DOHH2 (cell line): ENCODE measurements around the gene VSIG8.

Experiments used
- H3F3A ChIP-seq: fragments of 200-600 bp; sonication (generic), shearing (Covaris generic); 2 replicates; pipeline ENCODE4 v1.6.0; 2016; ENCODE audit warnings: antibody characterized with exemption, mild to moderate bottlenecking; ENCODE audit not compliant: control insufficient read depth, insufficient read depth
- H3K27ac ChIP-seq: fragments of 200-600 bp; sonication (generic); 2 replicates; pipeline ENCODE4 v1.5.1; 2014; ENCODE audit warnings: low read depth, mild to moderate bottlenecking, low read length, moderate library complexity
- H3K27me3 ChIP-seq: fragments of 200-600 bp; sonication (generic); 2 replicates; pipeline ENCODE4 v1.6.1; 2014; ENCODE audit warnings: mild to moderate bottlenecking, low read length, mixed read lengths; ENCODE audit not compliant: control insufficient read depth
- H3K36me3 ChIP-seq: fragments of 200-600 bp; sonication (generic); 2 replicates; pipeline ENCODE4 v1.6.1; 2014; ENCODE audit warnings: mild to moderate bottlenecking, low read length, moderate library complexity, mixed read lengths; ENCODE audit not compliant: control insufficient read depth
- H3K4me1 ChIP-seq: fragments of 200-600 bp; sonication (generic); 2 replicates; pipeline ENCODE4 v1.6.1; 2014; ENCODE audit warnings: mild to moderate bottlenecking, low read length, mixed read lengths; ENCODE audit not compliant: control insufficient read depth
- H3K4me2 ChIP-seq: fragments of 200-600 bp; sonication (generic); 2 replicates; pipeline ENCODE4 v1.6.0; 2014; ENCODE audit warnings: mild to moderate bottlenecking, low read length, moderate library complexity
- H3K4me3 ChIP-seq: fragments of 200-600 bp; sonication (generic); 2 replicates; pipeline ENCODE4 v1.5.1; 2014; ENCODE audit warnings: mild to moderate bottlenecking, low read length, mixed read lengths
- H3K79me2 ChIP-seq: fragments of 200-600 bp; sonication (generic); 2 replicates; pipeline ENCODE4 v1.6.1; 2014; ENCODE audit warnings: mild to moderate bottlenecking, low read length, mixed read lengths; ENCODE audit not compliant: control insufficient read depth
- H3K9me2 ChIP-seq: fragments of 200-600 bp; sonication (generic); replicated peaks from 2 replicates; pipeline ENCODE4 v1.6.1; 2014; ENCODE audit warnings: mild to moderate bottlenecking, low read length, mixed read lengths; ENCODE audit not compliant: control insufficient read depth
- H3K9me3 ChIP-seq: fragments of 200-600 bp; sonication (generic); 2 replicates; pipeline ENCODE4 v1.6.1; 2014; ENCODE audit warnings: antibody characterized with exemption, low read length, mixed read lengths; ENCODE audit not compliant: control insufficient read depth, insufficient read depth
- H4K20me1 ChIP-seq: fragments of 200-600 bp; sonication (generic); 2 replicates; pipeline ENCODE4 v1.6.0; 2014; ENCODE audit warnings: low read depth, mild to moderate bottlenecking, antibody characterized with exemption, low read length, moderate library complexity; ENCODE audit not compliant: control insufficient read depth, insufficient read depth
- EZH2phosphoT487 ChIP-seq: fragments of 200-600 bp; sonication (generic); IDR thresholded peaks from 2 replicates; pipeline ENCODE4 v1.6.1; 2017; ENCODE audit warnings: borderline replicate concordance, mild to moderate bottlenecking, antibody characterized with exemption, low read length, moderate library complexity, mixed read lengths
- TF ChIP-seq, protein P1 (sequence below): fragments of 200-600 bp; sonication (generic); IDR thresholded peaks from one replicate; pipeline ENCODE4 v1.5.1; 2014; ENCODE audit warnings: antibody characterized with exemption, mild to moderate bottlenecking, low read depth, low read length; ENCODE audit not compliant: poor library complexity, severe bottlenecking

The VSIG8 gene

DNA sequence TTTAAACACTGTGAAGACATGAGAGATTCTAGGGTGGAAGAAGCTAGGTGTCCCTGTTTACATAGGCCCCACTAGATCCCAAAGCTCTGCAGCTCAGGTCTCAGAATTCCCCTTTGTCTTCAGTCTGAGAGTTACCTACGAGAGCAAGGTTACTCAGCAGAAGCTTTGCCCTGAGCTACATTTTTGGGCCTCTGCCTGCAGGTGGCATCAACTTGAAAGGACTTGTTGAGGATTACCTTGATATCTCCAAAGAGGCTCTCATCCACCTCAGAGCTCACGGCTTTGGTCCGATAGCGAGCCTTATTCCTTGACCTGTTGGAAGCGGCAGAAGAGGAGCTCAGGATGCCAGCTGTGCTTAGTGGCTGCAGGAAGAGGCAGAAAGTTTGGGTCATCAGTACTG lies 30.5 kb upstream of the VSIG8 start:
- no peaks in the 10 kb centered on the region for H3F3A ChIP-seq
- H3K36me3 ChIP-seq = no peaks in the 10 kb centered on the region
- no peak overlapping the region for H3K27ac ChIP-seq
- H3K4me1 ChIP-seq = peaks cover 18% of the 10 kb centered on the region
- H3K9me3 ChIP-seq = no peaks in the 10 kb centered on the region
- no peak for TF ChIP-seq EZH2phosphoT487
- TF ChIP-seq, protein P1, sequence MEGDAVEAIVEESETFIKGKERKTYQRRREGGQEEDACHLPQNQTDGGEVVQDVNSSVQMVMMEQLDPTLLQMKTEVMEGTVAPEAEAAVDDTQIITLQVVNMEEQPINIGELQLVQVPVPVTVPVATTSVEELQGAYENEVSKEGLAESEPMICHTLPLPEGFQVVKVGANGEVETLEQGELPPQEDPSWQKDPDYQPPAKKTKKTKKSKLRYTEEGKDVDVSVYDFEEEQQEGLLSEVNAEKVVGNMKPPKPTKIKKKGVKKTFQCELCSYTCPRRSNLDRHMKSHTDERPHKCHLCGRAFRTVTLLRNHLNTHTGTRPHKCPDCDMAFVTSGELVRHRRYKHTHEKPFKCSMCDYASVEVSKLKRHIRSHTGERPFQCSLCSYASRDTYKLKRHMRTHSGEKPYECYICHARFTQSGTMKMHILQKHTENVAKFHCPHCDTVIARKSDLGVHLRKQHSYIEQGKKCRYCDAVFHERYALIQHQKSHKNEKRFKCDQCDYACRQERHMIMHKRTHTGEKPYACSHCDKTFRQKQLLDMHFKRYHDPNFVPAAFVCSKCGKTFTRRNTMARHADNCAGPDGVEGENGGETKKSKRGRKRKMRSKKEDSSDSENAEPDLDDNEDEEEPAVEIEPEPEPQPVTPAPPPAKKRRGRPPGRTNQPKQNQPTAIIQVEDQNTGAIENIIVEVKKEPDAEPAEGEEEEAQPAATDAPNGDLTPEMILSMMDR = no peak
- no peak overlapping the region for H3K4me3 ChIP-seq
- no peaks in the 10 kb centered on the region; the same call in 1 of the 2 replicates for H3K27me3 ChIP-seq
- no peaks in the 10 kb centered on the region for H4K20me1 ChIP-seq
- H3K79me2 ChIP-seq = no peaks in the 10 kb centered on the region
- H3K9me2 ChIP-seq = no peaks in the 10 kb centered on the region
- H3K4me2 ChIP-seq = no peak overlapping the region

DNA sequence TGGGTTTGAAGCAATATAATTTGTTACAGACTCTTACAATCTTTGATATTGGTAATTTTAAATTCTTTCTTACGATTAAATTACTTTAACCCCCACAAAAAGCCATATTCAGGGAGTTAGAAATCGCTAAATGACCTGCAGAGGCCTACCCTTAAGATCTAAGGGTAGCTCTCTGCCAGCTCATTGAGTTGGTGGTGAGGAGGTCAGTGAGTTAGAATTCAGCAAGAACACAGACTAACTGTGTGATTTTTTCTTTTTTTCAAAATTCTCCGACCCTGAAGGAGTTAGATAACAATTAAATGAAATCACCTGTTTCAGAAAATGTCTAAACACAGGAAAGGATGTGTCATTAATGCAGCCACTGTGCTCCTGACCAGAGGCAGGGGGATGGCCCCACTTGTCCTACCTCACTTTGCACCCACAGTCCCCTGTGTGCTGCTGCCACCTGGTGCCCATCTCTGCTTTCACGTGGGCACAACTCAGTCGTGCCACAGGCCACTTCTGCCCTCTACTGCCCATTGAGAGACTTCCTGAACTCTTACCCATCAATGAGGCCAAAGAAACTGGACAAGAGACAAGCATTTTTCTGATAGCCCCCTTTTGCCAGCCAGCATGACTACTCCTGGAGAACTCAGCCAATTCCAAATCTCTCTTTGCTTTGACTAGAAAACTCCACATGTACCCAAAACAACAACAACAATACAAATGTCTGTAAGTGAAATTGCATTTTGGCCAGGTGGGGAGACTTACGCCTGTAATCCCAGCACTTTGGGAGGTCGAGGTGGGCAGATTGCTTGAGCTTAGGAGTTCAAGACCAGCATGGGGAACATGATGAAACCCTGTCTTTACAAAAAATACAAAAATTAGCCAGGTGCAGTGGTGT lies 29.1 kb upstream of the VSIG8 start:
- Histone ChIP-seq H3K4me1 (peaks cover 25% of the 10 kb centered on the region), H3K36me3 (no peaks in the 10 kb centered on the region), H3K27ac (no peak overlapping the region), H4K20me1 (no peaks in the 10 kb centered on the region), H3K4me3 (no peak overlapping the region), H3K27me3 (no peaks in the 10 kb centered on the region; the same call in 1 of the 2 replicates), H3K9me2 (no peaks in the 10 kb centered on the region), H3K79me2 (no peaks in the 10 kb centered on the region), H3K9me3 (no peaks in the 10 kb centered on the region), H3K4me2 (no peak overlapping the region), H3F3A (no peaks in the 10 kb centered on the region)
- TF ChIP-seq EZH2phosphoT487 = no peak
- TF ChIP-seq, protein P1 = peak; percentile 99

DNA sequence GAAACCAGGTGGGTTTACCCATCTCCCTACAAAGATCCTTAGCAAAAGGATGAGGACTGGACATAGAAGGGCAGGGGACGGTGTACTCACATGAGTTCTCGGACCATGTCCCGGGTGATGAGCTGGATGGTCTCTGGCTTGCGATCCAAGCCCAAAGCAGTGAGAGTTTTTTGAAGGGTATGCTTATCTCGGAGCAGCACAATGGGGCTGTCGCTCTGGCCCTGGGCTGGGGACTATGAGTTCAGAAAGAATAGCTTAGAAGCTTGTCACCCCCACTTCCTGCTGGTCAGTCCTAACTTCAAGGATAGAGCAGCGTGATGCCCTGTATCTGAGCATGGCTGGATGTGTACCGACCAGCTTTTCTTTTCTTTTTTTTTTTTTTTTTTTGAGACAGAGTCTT lies 27.9 kb upstream of the VSIG8 start:
- TF ChIP-seq, protein P1 = no peak
- TF ChIP-seq EZH2phosphoT487 = no peak
- Histone ChIP-seq H3K9me2 (no peaks in the 10 kb centered on the region), H3K27me3 (no peaks in the 10 kb centered on the region; the same call in 1 of the 2 replicates), H3K4me1 (peaks cover 25% of the 10 kb centered on the region), H3K4me3 (peak overlapping the region; percentile 25), H3K27ac (no peak overlapping the region), H3K36me3 (no peaks in the 10 kb centered on the region), H4K20me1 (no peaks in the 10 kb centered on the region), H3K79me2 (no peaks in the 10 kb centered on the region), H3K9me3 (no peaks in the 10 kb centered on the region), H3K4me2 (peak overlapping the region; percentile 46), H3F3A (no peaks in the 10 kb centered on the region)
